Effector memory CD4-positive, alpha-beta T cell (primary cell): ENCODE data around the gene PTPRD.

Experiments
- DNase-seq, 3 donors: peaks; one replicate each; pipeline ENCODE4 v3.0.0-alpha.2; 2020
- H3K27ac ChIP-seq: 2 replicates; pipeline ENCODE4 v1.7.0; 2013; ENCODE audit warnings: mild to moderate bottlenecking, low read length, moderate library complexity; ENCODE audit not compliant: insufficient read depth, poor library complexity, severe bottlenecking
- H3K27me3 ChIP-seq: replicated peaks from 2 replicates; pipeline ENCODE4 v1.7.0; 2013; ENCODE audit warnings: mild to moderate bottlenecking, low read length; ENCODE audit not compliant: insufficient read depth, control insufficient read depth, poor library complexity, severe bottlenecking
- H3K36me3 ChIP-seq: 2 replicates; pipeline ENCODE4 v1.7.0; 2013; ENCODE audit warnings: mild to moderate bottlenecking, low read length, moderate library complexity; ENCODE audit not compliant: control insufficient read depth, insufficient read depth
- H3K4me1 ChIP-seq: 2 replicates; pipeline ENCODE4 v1.7.0; 2013; ENCODE audit warnings: low read length, mild to moderate bottlenecking; ENCODE audit not compliant: control insufficient read depth, insufficient read depth, poor library complexity, severe bottlenecking
- H3K4me3 ChIP-seq: 2 replicates; pipeline ENCODE4 v1.7.0; 2013; ENCODE audit warnings: low read length, low read depth, mild to moderate bottlenecking; ENCODE audit not compliant: insufficient read depth, poor library complexity, severe bottlenecking
- H3K9me3 ChIP-seq: 2 replicates; pipeline ENCODE4 v1.7.0; 2013; ENCODE audit warnings: mild to moderate bottlenecking, low read length, moderate library complexity; ENCODE audit not compliant: control insufficient read depth

Gene PTPRD

GRCh38 chr9:9605681-9606080 is 1007.1 kb downstream of the PTPRD start:
- Histone ChIP-seq H3K4me1 (no peaks in the 10 kb centered on the region), H3K9me3 (no peaks in the 10 kb centered on the region), H3K27ac (no peak overlapping the region), H3K27me3 (no peaks in the 10 kb centered on the region), H3K36me3 (no peaks in the 10 kb centered on the region), H3K4me3 (no peak overlapping the region)
- no peak for DNase-seq

GRCh38 chr9:9603345-9603744 is 1009.5 kb downstream of the PTPRD start:
- Histone ChIP-seq H3K4me3 (no peak overlapping the region), H3K27me3 (no peaks in the 10 kb centered on the region), H3K27ac (no peak overlapping the region), H3K9me3 (no peaks in the 10 kb centered on the region), H3K4me1 (no peaks in the 10 kb centered on the region), H3K36me3 (no peaks in the 10 kb centered on the region)
- no peak for DNase-seq

GRCh38 chr9:9598723-9599122 is 1014.1 kb downstream of the PTPRD start:
- H3K27me3 ChIP-seq, result no peaks in the 10 kb centered on the region
- no peak for DNase-seq
- no peaks in the 10 kb centered on the region for H3K9me3 ChIP-seq
- H3K36me3 ChIP-seq, result no peaks in the 10 kb centered on the region
- H3K27ac ChIP-seq, result no peak overlapping the region
- no peak overlapping the region for H3K4me3 ChIP-seq
- no peaks in the 10 kb centered on the region for H3K4me1 ChIP-seq

- Histone ChIP-seq H3K36me3 (no peaks in the 10 kb centered on the region), H3K9me3 (no peaks in the 10 kb centered on the region), H3K4me1 (no peaks in the 10 kb centered on the region), H3K4me3 (no peak overlapping the region), H3K27me3 (no peaks in the 10 kb centered on the region), H3K27ac (no peak overlapping the region)
- DNase-seq, result no peak
Observed at GRCh38 chr9:9592104-9592503, 1020.7 kb downstream of the PTPRD start.

- Histone ChIP-seq H3K9me3 (no peaks in the 10 kb centered on the region), H3K27ac (no peak overlapping the region), H3K4me3 (no peak overlapping the region), H3K4me1 (no peaks in the 10 kb centered on the region), H3K36me3 (no peaks in the 10 kb centered on the region), H3K27me3 (no peaks in the 10 kb centered on the region)
- DNase-seq, result no peak
Observed at GRCh38 chr9:9585920-9586319, 1026.9 kb downstream of the PTPRD start.

- no peak for DNase-seq
- no peaks in the 10 kb centered on the region for H3K27me3 ChIP-seq
- no peaks in the 10 kb centered on the region for H3K9me3 ChIP-seq
- H3K27ac ChIP-seq, result no peak overlapping the region
- no peaks in the 10 kb centered on the region for H3K4me1 ChIP-seq
- no peaks in the 10 kb centered on the region for H3K36me3 ChIP-seq
- no peak overlapping the region for H3K4me3 ChIP-seq
Observed at GRCh38 chr9:9574080-9574479, 1038.7 kb downstream of the PTPRD start.

GRCh38 chr9:9565700-9566099 is 1047.1 kb downstream of the PTPRD start:
- no peaks in the 10 kb centered on the region for H3K9me3 ChIP-seq
- H3K4me3 ChIP-seq, result no peak overlapping the region
- no peaks in the 10 kb centered on the region for H3K36me3 ChIP-seq
- H3K27me3 ChIP-seq, result no peaks in the 10 kb centered on the region
- no peak overlapping the region for H3K27ac ChIP-seq
- no peak for DNase-seq
- no peaks in the 10 kb centered on the region for H3K4me1 ChIP-seq

- no peak for DNase-seq
Observed at GRCh38 chr9:9563817-9564216, 1049.0 kb downstream of the PTPRD start.

GRCh38 chr9:9560382-9561035 is 1052.3 kb downstream of the PTPRD start:
- DNase-seq, result no peak
- Histone ChIP-seq H3K9me3 (no peaks in the 10 kb centered on the region), H3K36me3 (no peaks in the 10 kb centered on the region), H3K27ac (no peak overlapping the region), H3K4me1 (no peaks in the 10 kb centered on the region), H3K27me3 (no peaks in the 10 kb centered on the region), H3K4me3 (no peak overlapping the region)

More at GRCh38 chr9:9563817-9564216, 1049.0 kb downstream of the PTPRD start:
- Histone ChIP-seq H3K36me3 (no peaks in the 10 kb centered on the region), H3K9me3 (no peaks in the 10 kb centered on the region), H3K4me3 (no peak overlapping the region), H3K4me1 (no peaks in the 10 kb centered on the region), H3K27ac (no peak overlapping the region), H3K27me3 (no peaks in the 10 kb centered on the region)

GRCh38 chr9:9558907-9559306 is 1053.9 kb downstream of the PTPRD start:
- Histone ChIP-seq H3K36me3 (no peaks in the 10 kb centered on the region), H3K27ac (no peak overlapping the region), H3K4me3 (no peak overlapping the region), H3K9me3 (no peaks in the 10 kb centered on the region), H3K4me1 (no peaks in the 10 kb centered on the region), H3K27me3 (no peaks in the 10 kb centered on the region)
- no peak for DNase-seq
